Activated naive CD4-positive, alpha-beta T cell treated with anti-CD3 and anti-CD28 coated beads for 36 hours (primary cell): Measurements from ENCODE around the gene HTR1D. TPM values are rescaled to one million over a fixed set of nuclear protein-coding genes. Genes with fewer than 3 reads are reported as not detected.
"Not testable (repeated sequence)": the region's sequence is repeated elsewhere in the genome, so short reads cannot be mapped to it uniquely, and the experiment has no call there.

Experiments used
- CTCF ChIA-PET: fragments of 350-600 bp; sonication (Branson Sonifier 250); formaldehyde crosslinking; loops from one replicate; lab custom pipeline; 2021; ENCODE audit warnings: antibody characterized with exemption; lab: Charles Lee
- DNase-seq: peaks from one replicate; pipeline ENCODE4 v3.0.0-alpha.2; 2020
- H3K27ac Mint-ChIP-seq: one replicate; pipeline ENCODE4 v1.8.0; 2021; ENCODE audit warnings: mild to moderate bottlenecking, mixed read lengths
- H3K27me3 Mint-ChIP-seq: one replicate; pipeline ENCODE4 v1.8.0; 2021; ENCODE audit warnings: low read depth, mixed read lengths
- H3K36me3 Mint-ChIP-seq: one replicate; pipeline ENCODE4 v1.8.0; 2021; ENCODE audit warnings: low read depth, mixed read lengths
- H3K4me1 Mint-ChIP-seq: one replicate; pipeline ENCODE4 v1.8.0; 2021; ENCODE audit warnings: low read depth, mixed read lengths
- H3K4me3 Mint-ChIP-seq: one replicate; pipeline ENCODE4 v1.8.0; 2021; ENCODE audit warnings: mild to moderate bottlenecking, moderate library complexity, mixed read lengths
- H3K9me3 Mint-ChIP-seq: one replicate; pipeline ENCODE4 v1.8.0; 2021; ENCODE audit warnings: mixed read lengths
- intact Hi-C: fragments of 100-400 bp; cut with micrococcal nuclease; formaldehyde crosslinking; loops from one replicate; pipeline ENCODE4 v1.15.1; 2023
- total RNA-seq, 2 experiments: library from RNA; stranded (reverse); gene quantifications; one replicate each; pipeline ENCODE4 v1.2.3, GENCODE V29; 2021

The HTR1D gene
- total RNA-seq, 2 experiments from 2014 or later = not detected

- Mint-ChIP-seq H3K4me1 (no peaks in the 10 kb centered on the region), H3K36me3 (no peaks in the 10 kb centered on the region)
These were observed 20.5 kb downstream of the HTR1D start for GRCh38 chr1:23196627-23197328.

GRCh38 chr1:23194119-23194984, 22.9 kb downstream of the HTR1D start:
- Mint-ChIP-seq H3K27ac (no peak overlapping the region), H3K4me1 (no peaks in the 10 kb centered on the region), H3K27me3 (peaks cover 4% of the 10 kb centered on the region), H3K36me3 (no peaks in the 10 kb centered on the region), H3K9me3 (no peaks in the 10 kb centered on the region), H3K4me3 (no peak overlapping the region)
- intact Hi-C loops = no loop called here
- no peak for DNase-seq
- CTCF ChIA-PET = interaction anchor here (0.5 to 3.6 kb wide), 6 partner anchors 10 to 99 kb away, joined by 3 to 37 read pairs (median 4); partner anchors contain the start of gene HTR1D

More at GRCh38 chr1:23196627-23197328, 20.5 kb downstream of the HTR1D start:
- Mint-ChIP-seq H3K27me3 (peaks cover 4% of the 10 kb centered on the region), H3K27ac (no peak overlapping the region), H3K9me3 (no peaks in the 10 kb centered on the region), H3K4me3 (no peak overlapping the region)
- no peak for DNase-seq
- intact Hi-C loops = no loop called here
- CTCF ChIA-PET = interaction anchor here (0.8 to 3.6 kb wide), 2 partner anchors 12 to 99 kb away, joined by 3 to 37 read pairs; no protein-coding TSS in a partner anchor

GRCh38 chr1:23193391-23194118, 23.7 kb downstream of the HTR1D start:
- Mint-ChIP-seq H3K36me3 (no peaks in the 10 kb centered on the region), H3K4me1 (no peaks in the 10 kb centered on the region), H3K4me3 (no peak overlapping the region), H3K9me3 (no peaks in the 10 kb centered on the region), H3K27ac (no peak overlapping the region), H3K27me3 (peaks cover 4% of the 10 kb centered on the region)
- DNase-seq = no peak
- intact Hi-C loops = no loop called here
- CTCF ChIA-PET = no interaction called here

GRCh38 chr1:23191199-23191598, 26.1 kb downstream of the HTR1D start:
- H3K36me3 Mint-ChIP-seq = no peaks in the 10 kb centered on the region
- H3K4me1 Mint-ChIP-seq = no peaks in the 10 kb centered on the region
- no peaks in the 10 kb centered on the region for H3K9me3 Mint-ChIP-seq
- intact Hi-C loops = no loop called here
- DNase-seq = no peak
- H3K27ac Mint-ChIP-seq = no peak overlapping the region
- H3K27me3 Mint-ChIP-seq = peaks cover 4% of the 10 kb centered on the region
- H3K4me3 Mint-ChIP-seq = no peak overlapping the region
- CTCF ChIA-PET = interaction anchor here (0.6 to 1.9 kb wide), 4 partner anchors 23 to 213 kb away, joined by 4 to 5 read pairs (median 4); no protein-coding TSS in a partner anchor

- H3K4me1 Mint-ChIP-seq, H3K4me3 Mint-ChIP-seq, H3K36me3 Mint-ChIP-seq, H3K27ac Mint-ChIP-seq, H3K9me3 Mint-ChIP-seq, DNase-seq, intact Hi-C loops, H3K27me3 Mint-ChIP-seq: not testable (repeated sequence)
- CTCF ChIA-PET = interaction anchor here (8.7 kb wide), 1 partner anchor 91 kb away, joined by 404 read pairs; no protein-coding TSS in a partner anchor
These were observed 28.3 kb downstream of the HTR1D start for GRCh38 chr1:23188936-23189452.

- peaks cover 2% of the 10 kb centered on the region for H3K27me3 Mint-ChIP-seq
- H3K4me3 Mint-ChIP-seq = no peak overlapping the region
- intact Hi-C loops = no loop called here
- no peak overlapping the region for H3K27ac Mint-ChIP-seq
- CTCF ChIA-PET = interaction anchor here (8.7 kb wide), 1 partner anchor 91 kb away, joined by 404 read pairs; no protein-coding TSS in a partner anchor
- peaks cover 3% of the 10 kb centered on the region for H3K4me1 Mint-ChIP-seq
- no peaks in the 10 kb centered on the region for H3K36me3 Mint-ChIP-seq
- H3K9me3 Mint-ChIP-seq = no peaks in the 10 kb centered on the region
- DNase-seq = no peak
These were observed 28.8 kb downstream of the HTR1D start for GRCh38 chr1:23188434-23188884.

- DNase-seq = no peak
- H3K27me3 Mint-ChIP-seq = peaks cover 2% of the 10 kb centered on the region
- CTCF ChIA-PET = interaction anchor here (8.7 kb wide), 1 partner anchor 90 kb away, joined by 404 read pairs; no protein-coding TSS in a partner anchor
- intact Hi-C loops = no loop called here
- peaks cover 3% of the 10 kb centered on the region for H3K4me1 Mint-ChIP-seq
- H3K27ac Mint-ChIP-seq = no peak overlapping the region
- no peaks in the 10 kb centered on the region for H3K9me3 Mint-ChIP-seq
- no peak overlapping the region for H3K4me3 Mint-ChIP-seq
- H3K36me3 Mint-ChIP-seq = no peaks in the 10 kb centered on the region
These were observed 29.7 kb downstream of the HTR1D start for GRCh38 chr1:23187637-23188036.

GRCh38 chr1:23185381-23185780, 31.9 kb downstream of the HTR1D start:
- no peaks in the 10 kb centered on the region for H3K9me3 Mint-ChIP-seq
- no peaks in the 10 kb centered on the region for H3K36me3 Mint-ChIP-seq
- no peak for DNase-seq
- CTCF ChIA-PET = interaction anchor here (0.5 to 8.7 kb wide), 28 partner anchors 9 to 266 kb away, joined by 3 to 404 read pairs (median 8); partner anchors contain the start of genes LACTBL1 and LUZP1
- peaks cover 2% of the 10 kb centered on the region for H3K27me3 Mint-ChIP-seq
- peaks cover 3% of the 10 kb centered on the region for H3K4me1 Mint-ChIP-seq
- H3K4me3 Mint-ChIP-seq = no peak overlapping the region
- no peak overlapping the region for H3K27ac Mint-ChIP-seq
- intact Hi-C loops = no loop called here

GRCh38 chr1:23184212-23184934, 32.9 kb downstream of the HTR1D start:
- intact Hi-C loops = loop anchor here (1.0 kb wide), 2 partner anchors 86 to 208 kb away; no protein-coding TSS in a partner anchor
- peak overlapping the region; percentile 47 for H3K4me3 Mint-ChIP-seq
- CTCF ChIA-PET = interaction anchor here (0.5 to 8.7 kb wide), 42 partner anchors 8 to 265 kb away, joined by 3 to 404 read pairs (median 6); partner anchors contain the start of genes LACTBL1 and LUZP1

GRCh38 chr1:23179862-23180261, 37.4 kb downstream of the HTR1D start:
- CTCF ChIA-PET = interaction anchor here (0.8 to 8.7 kb wide), 4 partner anchors 14 to 85 kb away, joined by 3 to 57 read pairs (median 4); no protein-coding TSS in a partner anchor
- Mint-ChIP-seq H3K9me3 (no peaks in the 10 kb centered on the region), H3K36me3 (no peaks in the 10 kb centered on the region), H3K4me3 (no peak overlapping the region), H3K27me3 (peaks cover 13% of the 10 kb centered on the region), H3K27ac (no peak overlapping the region), H3K4me1 (peaks cover 9% of the 10 kb centered on the region)
- intact Hi-C loops = no loop called here
- no peak for DNase-seq

More at GRCh38 chr1:23184212-23184934, 32.9 kb downstream of the HTR1D start:
- H3K27me3 Mint-ChIP-seq = no peaks in the 10 kb centered on the region
- H3K9me3 Mint-ChIP-seq = no peaks in the 10 kb centered on the region
- H3K27ac Mint-ChIP-seq = no peak overlapping the region
- peak; percentile 25 for DNase-seq
- H3K4me1 Mint-ChIP-seq = peaks cover 3% of the 10 kb centered on the region
- H3K36me3 Mint-ChIP-seq = no peaks in the 10 kb centered on the region

- H3K4me3 Mint-ChIP-seq = no peak overlapping the region
- H3K27me3 Mint-ChIP-seq = peaks cover 13% of the 10 kb centered on the region
- peaks cover 15% of the 10 kb centered on the region for H3K4me1 Mint-ChIP-seq
- H3K27ac Mint-ChIP-seq = no peak overlapping the region
- CTCF ChIA-PET = interaction anchor here (0.8 to 8.7 kb wide), 6 partner anchors 13 to 84 kb away, joined by 3 to 57 read pairs (median 3); no protein-coding TSS in a partner anchor
- H3K36me3 Mint-ChIP-seq = no peaks in the 10 kb centered on the region
- DNase-seq = no peak
- H3K9me3 Mint-ChIP-seq = no peaks in the 10 kb centered on the region
- intact Hi-C loops = no loop called here
These were observed 38.4 kb downstream of the HTR1D start for GRCh38 chr1:23178950-23179349.
